Measurements from ENCODE around the gene EYS.

EYS gene

GRCh38 chr6:65468307-65468706 is 238.7 kb downstream of the EYS start:
- no peak for DNase-seq (ENCODE audit: low spot score)
- TF ChIP-seq CTCF (IDR thresholded peaks at IDR 0.05; ENCODE audit: extremely low read depth, missing control alignments): no peak

GRCh38 chr6:65461121-65461520 is 245.9 kb downstream of the EYS start:
- DNase-seq (ENCODE audit: low spot score): no peak
- TF ChIP-seq CTCF (IDR thresholded peaks at IDR 0.05; ENCODE audit: extremely low read depth, missing control alignments): no peak

GRCh38 chr6:65452333-65452732 is 254.7 kb downstream of the EYS start:
- no peak for TF ChIP-seq CTCF (IDR thresholded peaks at IDR 0.05; ENCODE audit: extremely low read depth, missing control alignments)
- DNase-seq (ENCODE audit: low spot score): no peak

GRCh38 chr6:65450451-65450850 is 256.6 kb downstream of the EYS start:
- no peak for DNase-seq (ENCODE audit: low spot score)
- no peak for TF ChIP-seq CTCF (IDR thresholded peaks at IDR 0.05; ENCODE audit: extremely low read depth, missing control alignments)

GRCh38 chr6:65449926-65450325 is 257.1 kb downstream of the EYS start:
- DNase-seq (ENCODE audit: low spot score): no peak
- TF ChIP-seq CTCF (IDR thresholded peaks at IDR 0.05; ENCODE audit: extremely low read depth, missing control alignments): no peak

- DNase-seq (ENCODE audit: low spot score): no peak
- no peak for TF ChIP-seq CTCF (IDR thresholded peaks at IDR 0.05; ENCODE audit: extremely low read depth, missing control alignments)
Observed at GRCh38 chr6:65448866-65449265, 258.2 kb downstream of the EYS start.

GRCh38 chr6:65436281-65436680 is 270.7 kb downstream of the EYS start:
- TF ChIP-seq CTCF (IDR thresholded peaks at IDR 0.05; ENCODE audit: extremely low read depth, missing control alignments): no peak
- no peak for DNase-seq (ENCODE audit: low spot score)

Measured in GM20000 (cell line).